ENCODE results near the gene LY6G5C. TPM values are rescaled to one million over a fixed set of nuclear protein-coding genes. Genes with fewer than 3 reads are reported as not detected.

The LY6G5C gene
- total RNA-seq, 4 donors from 2014 or later: 0.57 to 0.83 TPM; not detected in 2

DNA sequence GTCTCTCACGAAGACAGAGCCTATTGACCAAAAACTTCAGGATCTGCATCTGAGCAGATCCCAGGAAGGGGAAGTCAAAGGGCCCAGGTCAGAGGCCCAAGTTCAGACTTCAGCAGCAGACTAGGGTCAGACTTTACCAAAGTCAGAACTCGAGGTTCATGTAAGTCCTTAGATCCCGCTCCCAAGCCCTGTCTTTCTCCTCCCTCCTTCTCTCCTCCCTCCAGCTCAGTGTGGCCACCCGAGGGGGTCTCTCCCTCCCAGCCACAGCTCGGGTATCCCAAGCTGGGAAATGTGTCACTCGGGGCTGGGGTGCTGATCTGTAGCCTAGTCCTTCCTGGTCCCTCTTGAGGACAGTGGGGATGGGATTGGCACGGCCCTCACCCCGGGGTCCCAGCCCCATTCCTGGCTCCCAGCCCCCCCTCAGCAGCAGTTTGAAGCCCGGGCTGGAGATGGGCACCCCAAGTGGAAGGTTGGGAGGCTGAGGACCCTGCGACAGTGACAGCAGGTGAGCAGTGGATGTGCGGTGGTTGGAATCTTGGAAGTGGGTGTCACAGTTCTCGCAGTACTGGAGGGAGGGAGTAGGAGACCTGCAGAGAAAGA lies 18.6 kb downstream of the LY6G5C start:
- TF ChIP-seq, protein P1, sequence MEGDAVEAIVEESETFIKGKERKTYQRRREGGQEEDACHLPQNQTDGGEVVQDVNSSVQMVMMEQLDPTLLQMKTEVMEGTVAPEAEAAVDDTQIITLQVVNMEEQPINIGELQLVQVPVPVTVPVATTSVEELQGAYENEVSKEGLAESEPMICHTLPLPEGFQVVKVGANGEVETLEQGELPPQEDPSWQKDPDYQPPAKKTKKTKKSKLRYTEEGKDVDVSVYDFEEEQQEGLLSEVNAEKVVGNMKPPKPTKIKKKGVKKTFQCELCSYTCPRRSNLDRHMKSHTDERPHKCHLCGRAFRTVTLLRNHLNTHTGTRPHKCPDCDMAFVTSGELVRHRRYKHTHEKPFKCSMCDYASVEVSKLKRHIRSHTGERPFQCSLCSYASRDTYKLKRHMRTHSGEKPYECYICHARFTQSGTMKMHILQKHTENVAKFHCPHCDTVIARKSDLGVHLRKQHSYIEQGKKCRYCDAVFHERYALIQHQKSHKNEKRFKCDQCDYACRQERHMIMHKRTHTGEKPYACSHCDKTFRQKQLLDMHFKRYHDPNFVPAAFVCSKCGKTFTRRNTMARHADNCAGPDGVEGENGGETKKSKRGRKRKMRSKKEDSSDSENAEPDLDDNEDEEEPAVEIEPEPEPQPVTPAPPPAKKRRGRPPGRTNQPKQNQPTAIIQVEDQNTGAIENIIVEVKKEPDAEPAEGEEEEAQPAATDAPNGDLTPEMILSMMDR (IDR thresholded peaks at IDR 0.05): no peak
- no peak for TF ChIP-seq POLR2A (IDR thresholded peaks at IDR 0.05)
- Histone ChIP-seq H3K4me3 (no peak overlapping the region), H3K4me1 (peaks cover 38 to 77% (median 46%) of the 10 kb centered on the region in 3 donors), H3K36me3 (peaks cover 0 to 46% (median 9%) of the 10 kb centered on the region in 3 donors), H3K27ac (peak overlapping the region in 2 of 4 donors; percentile 10 to 31), H3K9me3 (no peaks in the 10 kb centered on the region), H3K27me3 (no peaks in the 10 kb centered on the region)
- WGBS, 2 donors: 83 to 91% methylated on average over 7 to 9 of the region's 12 CpGs
- intact Hi-C loops (cut with DNase I): no loop called here
- DNase-seq: no peak

DNA sequence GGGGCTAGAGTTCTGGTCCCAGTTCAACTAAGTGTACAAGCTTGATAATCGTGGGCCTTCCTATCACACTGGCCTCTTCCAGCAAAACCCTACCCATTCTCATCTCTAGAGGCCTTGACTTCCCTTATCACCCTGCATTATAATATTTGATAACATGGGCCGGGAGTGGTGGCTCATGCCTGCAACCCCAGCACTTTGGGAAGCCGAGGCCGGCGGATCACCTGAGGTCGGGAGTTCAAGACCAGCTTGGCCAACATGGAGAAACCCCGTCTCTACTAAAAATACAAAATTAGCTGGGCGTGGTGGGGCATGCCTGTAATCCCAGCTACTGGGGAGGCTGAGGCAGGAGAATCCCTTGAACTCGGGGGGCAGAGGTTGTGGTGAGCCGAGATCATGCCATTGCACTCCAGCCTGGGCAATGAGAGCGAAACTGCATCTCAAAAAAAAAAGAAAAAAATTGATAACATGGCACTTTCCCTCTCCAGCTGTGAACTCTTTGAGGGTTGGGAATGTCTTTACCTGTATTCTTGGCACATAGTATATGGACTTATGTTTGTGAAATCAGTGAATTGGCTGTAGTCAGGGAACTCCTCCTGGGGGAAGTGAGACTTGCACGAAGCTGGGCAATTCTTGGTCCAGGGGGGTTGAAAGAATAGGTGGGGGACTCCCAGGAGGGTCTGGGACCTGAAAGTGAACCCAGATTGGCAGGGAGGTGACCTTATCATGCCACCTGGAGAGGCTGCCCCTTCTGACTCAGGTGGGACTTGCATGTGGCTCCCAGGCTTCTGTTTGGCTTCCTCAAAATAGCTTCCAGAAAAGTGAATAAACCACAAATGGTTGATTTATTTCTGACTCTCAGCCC lies 19.4 kb downstream of the LY6G5C start:
- peak overlapping the region; percentile 90 to 95 (median 92) for H3K27ac ChIP-seq
- 73 to 83% methylated on average over 9 to 11 of the region's 12 CpGs for WGBS, 2 donors
- TF ChIP-seq, protein P1 (IDR thresholded peaks at IDR 0.05): no peak
- no peak for TF ChIP-seq POLR2A (IDR thresholded peaks at IDR 0.05)
- H3K36me3 ChIP-seq: peaks cover under 1 to 48% (median 9%) of the 10 kb centered on the region in 3 donors
- no peak for DNase-seq
- H3K9me3 ChIP-seq: no peaks in the 10 kb centered on the region
- H3K4me1 ChIP-seq: peaks cover 31 to 73% (median 39%) of the 10 kb centered on the region in 3 donors
- H3K27me3 ChIP-seq: no peaks in the 10 kb centered on the region
- H3K4me3 ChIP-seq: peak overlapping the region in 3 of 4 donors; percentile 68 to 78 (median 73)
- intact Hi-C loops (cut with DNase I): no loop called here

DNA sequence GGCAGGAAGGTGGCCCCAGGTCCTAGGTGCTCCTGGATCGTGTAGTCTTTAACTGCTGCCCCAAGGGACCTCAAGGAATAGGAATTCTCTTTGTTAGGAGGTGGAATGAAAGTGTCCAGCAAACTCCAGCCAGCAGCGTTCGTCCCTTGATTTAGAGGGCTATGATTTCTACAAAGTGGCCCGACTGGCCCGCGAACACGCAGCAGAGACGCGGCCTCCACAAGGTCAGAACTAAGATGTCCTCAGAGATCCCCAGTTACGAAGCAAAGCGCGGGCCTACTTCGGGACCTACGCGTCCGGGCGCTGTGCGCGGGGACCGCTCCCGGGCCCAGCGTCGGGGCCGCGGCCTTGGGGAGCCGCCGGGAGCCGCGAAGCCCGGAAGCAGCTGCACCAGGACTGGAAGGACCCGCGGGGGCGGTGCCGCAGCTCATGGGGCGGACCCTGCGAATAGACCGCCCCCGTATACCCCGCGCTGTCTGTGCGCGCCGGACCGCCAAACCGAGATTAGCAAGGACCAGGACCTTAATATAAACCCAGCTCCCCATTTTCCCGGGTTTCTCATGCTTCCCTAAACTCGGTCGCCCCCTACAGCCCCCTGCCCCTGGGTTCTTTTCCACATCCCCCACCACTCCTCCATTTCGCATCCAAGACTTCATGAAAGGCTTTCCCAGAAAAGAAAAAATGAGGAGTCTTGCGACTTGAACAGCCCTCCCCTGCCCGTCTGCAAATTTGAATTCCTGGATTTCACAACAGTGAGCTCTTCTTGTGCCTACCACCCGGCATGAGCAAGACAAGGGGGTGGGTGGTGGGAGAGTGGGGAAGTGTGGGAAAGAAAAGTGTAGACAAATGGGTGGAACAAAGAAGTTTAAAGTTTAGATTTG lies 20.2 kb downstream of the LY6G5C start, which contains the start of gene C6orf47:
TSS of gene C6orf47 (minus strand) at position 398 of the 881 bp plus-strand sequence. CDS start 831 bp downstream, outside the sequence.
- Histone ChIP-seq H3K9me3 (no peaks in the 10 kb centered on the region), H3K4me3 (peak within 1 kb of the TSS; percentile 52 to 78 (median 70)), H3K27me3 (no peaks in the 10 kb centered on the region), H3K27ac (peak within 1 kb of the TSS; percentile 90 to 95 (median 92)), H3K36me3 (peaks cover 4 to 57% (median 13%) of the 10 kb centered on the region in 3 donors), H3K4me1 (peaks cover 31 to 74% (median 37%) of the 10 kb centered on the region in 3 donors)
- intact Hi-C loops (cut with DNase I): no loop called here
- no peak for DNase-seq
- 0% methylated on average over 2 to 21 of the region's 52 CpGs for WGBS, 2 donors
- TF ChIP-seq POLR2A (IDR thresholded peaks at IDR 0.05): peak in 3 of 4 donors; percentile 26 to 91 (median 89)
- TF ChIP-seq, protein P1 (IDR thresholded peaks at IDR 0.05): peak in 1 of 6 experiments; percentile 14

DNA sequence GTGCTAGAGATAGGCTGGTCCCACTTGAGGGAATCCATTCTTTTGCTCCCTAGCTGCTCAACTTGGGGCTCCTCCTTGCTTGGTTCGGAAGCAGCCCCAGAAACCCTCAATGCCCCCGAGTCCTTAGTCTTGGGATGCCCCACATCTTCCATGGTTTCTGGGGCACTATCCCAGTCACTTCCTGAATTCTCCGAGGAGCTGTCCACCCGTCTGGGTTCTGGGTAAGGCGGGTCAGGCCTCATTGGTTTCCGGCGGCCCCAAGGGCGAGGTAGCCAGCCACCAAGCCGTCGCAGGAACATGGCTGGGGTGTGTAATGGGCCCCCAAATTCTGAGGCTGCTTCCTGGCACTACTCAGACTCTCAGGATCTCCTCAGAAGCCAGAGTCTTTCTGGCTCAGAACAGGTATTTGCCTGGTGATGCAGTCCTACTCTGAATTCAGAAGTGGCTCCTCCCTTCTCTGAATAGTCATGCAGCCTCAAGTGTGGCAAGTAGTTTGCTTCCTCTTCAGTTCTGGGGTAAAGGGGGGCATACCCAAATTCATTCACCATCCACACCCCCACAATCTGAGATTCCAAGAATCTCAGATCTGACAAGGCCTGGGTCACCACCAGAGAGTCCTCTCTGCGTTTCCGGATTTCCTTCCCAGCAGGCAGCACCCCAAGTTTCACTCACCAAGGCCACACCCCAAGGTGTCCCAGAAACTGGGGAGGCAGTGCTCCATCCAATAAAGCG lies 21.1 kb downstream of the LY6G5C start:
- H3K27me3 ChIP-seq: no peaks in the 10 kb centered on the region
- intact Hi-C loops (cut with DNase I): no loop called here
- peak overlapping the region; percentile 90 to 95 (median 92) for H3K27ac ChIP-seq
- H3K9me3 ChIP-seq: no peaks in the 10 kb centered on the region
- no peak for TF ChIP-seq POLR2A (IDR thresholded peaks at IDR 0.05)
- TF ChIP-seq, protein P1 (IDR thresholded peaks at IDR 0.05): no peak
- no peak for DNase-seq
- peak overlapping the region; percentile 52 to 78 (median 70) for H3K4me3 ChIP-seq
- 18% methylated on average over 12 of the region's 13 CpGs; no CpG with 5 or more reads in 1 of the 2 donors for WGBS, 2 donors
- peaks cover 31 to 74% (median 37%) of the 10 kb centered on the region in 3 donors for H3K4me1 ChIP-seq
- peaks cover 4 to 65% (median 13%) of the 10 kb centered on the region in 3 donors for H3K36me3 ChIP-seq

Measured in esophagus squamous epithelium (tissue), 5 donors.